Fibroblast of the conjunctiva (primary cell): Measurements from ENCODE around the gene UCN.
"Not testable (repeated sequence)": the region's sequence is repeated elsewhere in the genome, so short reads cannot be mapped to it uniquely, and the experiment has no call there.

Experiments used
- DNase-seq: peaks from one replicate; pipeline ENCODE4 v3.0.0-alpha.2; 2010; ENCODE audit warnings: low read depth

UCN gene

GRCh38 chr2:27314709-27315108 is 6.5 kb upstream of the UCN start:
- DNase-seq: no peak

DNA sequence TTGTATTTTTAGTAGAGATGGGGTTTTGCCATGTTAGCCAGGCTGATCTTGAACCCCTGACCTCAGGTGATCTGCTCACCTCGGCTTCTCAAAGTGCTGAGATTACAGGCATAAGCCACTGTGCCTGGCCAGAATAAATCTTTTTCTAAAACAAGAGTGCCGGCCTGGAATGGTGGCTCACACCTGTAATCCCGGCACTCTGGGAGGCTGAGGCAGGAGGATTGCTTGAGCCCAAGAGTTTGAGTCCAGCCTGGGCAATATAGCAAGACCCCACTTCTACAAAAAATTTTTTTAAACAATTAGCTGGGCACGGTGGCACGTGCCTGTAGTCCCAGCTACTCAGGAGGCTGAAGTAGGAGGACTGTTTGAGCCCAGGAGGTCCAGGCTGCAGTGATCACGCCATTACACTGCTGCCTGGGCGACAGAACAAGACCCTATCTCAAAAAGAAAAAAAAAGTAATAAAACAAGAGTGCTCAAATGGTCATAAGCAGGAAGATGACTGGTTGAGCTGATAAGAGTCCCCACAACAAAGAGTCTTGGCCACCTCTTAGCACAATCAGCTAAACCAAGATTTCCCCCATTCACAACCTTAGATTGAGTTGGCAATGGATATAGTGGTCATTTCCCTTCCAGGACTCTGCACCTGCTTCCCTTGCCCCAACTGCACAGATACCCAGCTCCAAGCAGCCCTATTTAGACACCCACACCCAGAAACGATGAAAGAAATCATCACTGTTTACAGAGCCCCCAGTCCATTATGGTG is 5.8 kb upstream of the UCN start:
- DNase-seq: no peak

- DNase-seq: no peak
These were observed 3.9 kb upstream of the UCN start for GRCh38 chr2:27312152-27312551.

GRCh38 chr2:27309651-27310050 is 1.4 kb upstream of the UCN start:
- DNase-seq: no peak

DNA sequence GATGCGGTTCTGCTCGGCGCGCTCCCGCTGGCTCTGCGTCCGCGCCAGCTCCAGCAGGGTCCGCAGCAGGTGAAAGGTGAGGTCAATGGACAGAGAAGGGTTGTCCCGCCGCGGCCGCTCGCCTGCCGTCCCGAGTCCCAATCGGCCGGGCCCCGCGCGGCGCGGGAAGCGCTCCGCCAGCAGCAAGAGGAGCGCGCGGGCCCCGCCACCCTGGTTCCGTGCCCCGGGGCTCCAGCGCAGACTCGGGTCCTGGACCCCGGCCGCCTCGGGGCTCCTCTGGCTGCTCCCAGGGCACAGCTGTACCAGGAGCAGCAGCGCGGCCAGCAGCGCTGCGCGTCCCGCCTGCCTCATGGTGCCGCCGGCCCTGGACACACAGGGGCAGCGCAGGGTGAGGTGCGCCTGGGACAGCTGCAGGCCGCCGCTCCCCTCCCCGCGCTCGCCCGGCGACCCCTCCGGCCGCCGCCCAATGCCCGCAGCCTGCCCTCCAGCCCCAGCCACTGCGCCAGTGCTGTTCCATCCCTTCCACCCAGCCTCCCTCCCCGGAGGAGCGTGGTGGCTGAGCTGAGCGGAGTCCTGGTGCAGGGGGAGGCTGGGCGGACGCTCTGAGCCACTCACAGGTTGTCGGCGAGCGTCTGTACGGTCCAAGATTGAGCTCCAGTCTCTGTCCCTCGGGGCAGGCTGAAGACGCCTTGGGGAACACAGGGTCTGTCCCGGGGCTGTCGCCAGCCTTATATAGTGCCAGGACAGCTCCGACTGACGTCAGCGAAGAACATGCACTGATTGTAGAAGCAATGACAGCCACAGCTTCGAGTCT is 493 bp downstream of the UCN start:
- DNase-seq: no peak

- DNase-seq: no peak
These were observed 1.0 kb downstream of the UCN start for GRCh38 chr2:27307287-27307544.

DNA sequence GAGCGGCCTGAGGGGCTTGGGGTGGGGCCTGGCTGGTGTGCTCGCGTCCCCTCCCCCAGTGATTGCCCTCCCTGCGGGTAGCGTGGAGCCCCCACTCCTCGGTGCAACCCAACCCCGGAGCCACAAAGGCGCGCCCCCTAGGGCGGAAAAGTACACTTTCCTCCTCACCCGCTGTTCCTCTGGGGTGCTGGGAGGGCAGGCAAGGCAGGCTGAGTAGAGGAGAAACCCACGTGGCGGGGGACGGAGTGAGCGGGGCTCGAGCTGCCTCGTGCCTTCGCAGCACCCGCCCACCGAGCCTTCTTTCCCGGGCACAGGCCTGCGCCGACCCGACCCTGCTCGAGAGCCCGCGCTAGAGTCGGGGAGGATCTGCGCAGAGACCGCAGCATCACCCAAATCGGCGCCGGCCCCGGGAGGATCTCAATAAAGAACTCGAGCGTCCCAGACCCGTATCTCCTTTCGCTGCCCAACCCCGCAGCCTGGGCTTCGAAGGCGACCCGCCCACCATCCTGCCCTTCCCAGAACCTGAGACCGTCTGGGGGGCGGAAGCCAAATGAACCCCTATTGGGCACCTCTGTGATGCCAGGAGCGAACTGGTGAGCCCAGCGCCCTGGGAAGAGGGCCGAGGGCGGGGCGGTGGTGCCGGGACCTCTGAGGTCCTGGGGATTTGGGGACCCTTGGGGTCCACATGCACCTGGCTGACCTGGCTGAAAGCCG is 1.5 kb downstream of the UCN start:
- no peak for DNase-seq

GRCh38 chr2:27306136-27306535 is 2.1 kb downstream of the UCN start:
- DNase-seq: no peak

DNA sequence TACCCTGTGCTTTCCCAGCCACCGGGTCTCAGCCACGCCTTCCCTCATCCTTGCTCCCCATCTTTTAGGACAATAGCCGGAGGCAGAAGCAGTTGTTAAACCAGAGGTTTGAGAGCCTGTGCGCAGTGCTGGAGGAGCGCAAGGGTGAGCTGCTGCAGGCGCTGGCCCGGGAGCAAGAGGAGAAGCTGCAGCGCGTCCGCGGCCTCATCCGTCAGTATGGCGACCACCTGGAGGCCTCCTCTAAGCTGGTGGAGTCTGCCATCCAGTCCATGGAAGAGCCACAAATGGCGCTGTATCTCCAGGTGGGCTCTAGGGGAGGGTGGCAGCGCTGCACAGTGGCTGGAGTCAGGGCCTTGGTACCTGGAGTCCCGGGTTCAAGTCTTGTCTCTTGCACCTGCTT is 2.7 kb downstream of the UCN start:
- DNase-seq: no peak

DNA sequence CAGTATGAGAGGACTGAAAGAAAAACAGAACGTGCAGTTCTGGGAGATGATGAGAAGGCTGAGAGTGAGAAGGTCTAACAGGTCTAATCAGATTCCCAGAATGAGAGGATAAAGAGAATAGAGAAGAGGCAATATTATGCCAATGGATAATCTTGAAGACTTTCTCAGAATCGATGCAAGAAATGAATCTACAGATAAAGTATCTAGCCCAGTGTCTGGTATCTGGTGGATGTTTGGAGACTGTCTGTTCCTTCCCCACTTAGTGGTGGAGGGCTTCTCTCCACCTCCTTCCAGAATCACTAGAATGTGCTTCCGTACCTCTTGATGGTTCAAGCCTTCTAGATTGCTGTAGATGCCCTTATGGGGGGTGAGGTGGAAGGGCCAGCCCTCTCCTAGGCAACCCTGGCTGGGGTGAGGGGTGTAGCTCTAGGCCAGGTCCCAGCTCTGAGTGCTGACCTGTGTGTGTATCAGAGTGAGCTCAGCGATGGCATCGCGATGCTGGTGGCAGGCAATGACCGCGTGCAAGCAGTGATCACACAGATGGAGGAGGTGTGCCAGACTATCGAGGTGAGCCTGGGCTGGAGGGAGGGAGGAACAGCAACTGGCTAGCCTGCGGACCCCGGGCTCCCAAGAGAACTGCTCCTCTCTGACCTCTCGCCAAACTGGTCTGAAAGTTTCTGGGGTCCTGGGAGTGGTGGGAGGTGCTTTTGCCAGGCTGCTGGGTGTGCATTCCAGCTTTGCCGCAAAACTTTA is 3.6 kb downstream of the UCN start:
- DNase-seq: no peak

- peak; percentile 72 for DNase-seq
These were observed 4.9 kb downstream of the UCN start for GRCh38 chr2:27303093-27304025.

GRCh38 chr2:27300606-27301005 is 7.6 kb downstream of the UCN start:
- not testable (repeated sequence) for DNase-seq

DNA sequence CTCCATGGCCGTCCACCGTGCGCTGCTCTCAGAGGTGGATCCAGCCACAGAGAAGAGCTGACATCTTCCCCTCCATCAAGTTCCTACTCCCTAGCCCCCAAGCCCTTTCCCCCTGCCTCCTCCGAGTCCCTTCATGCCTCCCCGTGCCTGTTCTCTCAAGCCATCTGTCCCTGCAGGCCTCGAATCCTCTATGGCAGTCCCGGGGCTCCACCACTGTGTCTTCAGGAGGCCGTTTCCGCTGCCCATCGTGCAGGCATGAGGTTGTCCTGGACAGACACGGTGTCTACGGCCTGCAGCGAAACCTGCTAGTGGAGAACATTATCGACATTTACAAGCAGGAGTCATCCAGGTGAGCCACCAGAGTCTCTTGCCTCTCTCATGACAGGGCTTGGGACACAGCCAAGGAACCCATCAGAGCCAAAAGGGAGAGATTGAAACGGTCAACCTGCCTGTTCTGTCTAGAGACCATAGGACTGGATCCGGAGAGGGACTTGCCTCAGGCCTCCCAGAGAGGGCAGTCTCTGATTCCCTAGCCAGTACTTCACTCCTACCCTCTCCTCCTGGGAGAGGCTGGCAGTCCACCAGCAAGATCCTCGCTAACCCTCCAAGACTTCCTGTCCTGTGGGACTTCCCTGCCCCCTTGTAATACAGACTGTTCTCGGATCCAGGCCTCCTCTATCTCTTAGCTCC is 9.7 kb downstream of the UCN start:
- DNase-seq: no peak

DNA sequence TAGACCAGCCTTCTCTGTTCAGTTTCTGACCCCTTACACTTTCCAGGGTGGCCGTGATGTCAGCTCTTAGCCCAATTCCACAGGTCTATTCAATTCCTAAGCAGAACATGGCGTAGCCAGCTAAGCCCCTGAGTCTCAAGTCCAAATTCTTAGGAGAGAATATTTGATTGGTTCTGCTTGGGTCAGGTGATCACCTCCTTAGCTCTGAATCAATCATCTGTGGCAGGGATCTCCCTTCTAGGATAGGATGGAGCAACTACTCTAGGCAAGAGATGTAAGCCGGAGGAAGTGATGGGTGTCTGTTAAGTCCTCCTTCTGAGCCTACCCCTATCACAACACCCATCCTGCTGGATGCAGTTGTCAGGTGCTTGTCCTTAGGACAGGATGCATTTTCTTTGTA is 11.1 kb downstream of the UCN start:
- DNase-seq: no peak

- DNase-seq: no peak
These were observed 11.8 kb downstream of the UCN start for GRCh38 chr2:27296481-27296880.

DNA sequence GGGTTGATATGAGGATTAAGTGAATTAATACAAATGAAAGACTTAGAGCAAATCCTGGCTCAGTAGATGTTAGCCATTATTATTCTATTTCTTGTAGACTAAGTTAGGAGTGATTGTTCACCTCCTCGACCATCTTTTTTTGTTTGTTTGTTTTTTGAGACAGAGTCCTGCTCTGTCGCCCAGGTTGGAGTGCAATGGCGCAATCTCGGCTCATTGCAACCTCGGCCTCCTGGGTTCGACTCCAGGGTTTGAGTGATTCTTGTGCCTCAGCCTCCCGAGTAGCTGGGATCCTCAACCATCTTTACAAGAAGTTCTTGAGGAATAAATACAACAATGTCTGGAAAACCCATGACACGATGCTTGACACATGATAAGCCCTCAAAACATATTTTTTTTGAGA is 13.3 kb downstream of the UCN start:
- no peak for DNase-seq

DNA sequence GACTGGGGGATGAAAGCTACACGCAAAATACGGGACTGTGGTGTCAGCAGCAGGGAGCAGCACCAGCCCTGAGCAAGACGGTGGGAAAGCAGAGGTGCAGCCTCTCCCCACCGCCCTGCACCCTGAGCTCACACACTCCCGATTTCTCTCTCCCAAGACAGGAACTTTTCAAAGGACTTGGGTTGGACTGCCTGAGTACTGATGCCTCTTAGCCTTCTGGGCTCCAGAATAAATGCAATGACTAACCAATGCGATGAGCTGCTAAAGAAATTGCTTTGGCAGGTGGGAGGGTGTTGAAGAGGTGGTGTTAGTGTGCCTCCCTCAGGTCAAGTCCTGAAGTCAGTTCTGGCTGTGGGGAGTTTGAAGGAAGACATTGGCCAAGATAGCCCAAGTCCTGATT is 16.4 kb downstream of the UCN start:
- DNase-seq: no peak

- DNase-seq: no peak
These were observed 17.7 kb downstream of the UCN start for GRCh38 chr2:27290549-27290948.

GRCh38 chr2:27288610-27289009 is 19.6 kb downstream of the UCN start:
- no peak for DNase-seq

GRCh38 chr2:27285481-27285880 is 22.8 kb downstream of the UCN start:
- DNase-seq: no peak

- DNase-seq: no peak
These were observed 23.2 kb downstream of the UCN start for GRCh38 chr2:27284996-27285395.
